B cell (primary cell): ENCODE measurements around the gene PCIF1. TPM values are rescaled to one million over a fixed set of nuclear protein-coding genes. Genes with fewer than 3 reads are reported as not detected.

Experiments used
- ATAC-seq: fragments of 200-7000 bp; cut with Tn5 transposase; one replicate; pipeline ENCODE4 v1.10.0; 2021; ENCODE audit warnings: low read depth, mild to moderate bottlenecking, moderate number of reproducible peaks, moderate library complexity
- CTCF ChIA-PET: fragments of 350-600 bp; sonication (Branson Sonifier 250); formaldehyde crosslinking; loops from one replicate; lab custom pipeline; 2021; ENCODE audit warnings: antibody characterized with exemption, inconsistent platforms; lab: Charles Lee
- POLR2A ChIA-PET: fragments of 350-600 bp; sonication (Branson Sonifier 250); formaldehyde crosslinking; loops from one replicate; lab custom pipeline; 2021; ENCODE audit warnings: antibody characterized with exemption; lab: Charles Lee
- DNase-seq: peaks from one replicate; pipeline ENCODE4 v3.0.0; 2013
- H2AFZ ChIP-seq: 2 replicates; pipeline ENCODE4 v1.6.1; 2012; ENCODE audit warnings: mild to moderate bottlenecking, low read depth, low read length; ENCODE audit not compliant: insufficient read depth, poor library complexity, severe bottlenecking
- H3K27ac ChIP-seq, 2 donors: 1 replicate in 1 of 2; 2 replicates in 1 of 2; pipeline ENCODE4 v1.5.1; 2012 to 2013; ENCODE audit warnings: low read length in 2 of 2, mild to moderate bottlenecking in 2 of 2, moderate library complexity in 1 of 2
- H3K27me3 ChIP-seq, 4 experiments: fragments of 200-600 bp in 1 of 4; sonication (generic) in 1 of 4; replicated peaks in 1 of 4; 1 replicate in 2 of 4; 2 replicates in 2 of 4; pipeline versions ENCODE4 v1.6.1 to v1.7.0; 2013 to 2016; ENCODE audit warnings: low read length in 3 of 4, mild to moderate bottlenecking in 2 of 4, mixed read lengths in 1 of 4, moderate library complexity in 1 of 4; ENCODE audit not compliant: insufficient read depth in 4 of 4, control insufficient read depth in 3 of 4; ENCODE audit errors: control extremely low read depth in 1 of 4
- H3K36me3 ChIP-seq, 2 experiments: replicated peaks in 1 of 2; 1 replicate in 1 of 2; 2 replicates in 1 of 2; pipeline versions ENCODE4 v1.6.1 to v1.7.1; 2013; ENCODE audit warnings: low read length in 1 of 2; ENCODE audit not compliant: insufficient read depth in 2 of 2, control insufficient read depth in 1 of 2; ENCODE audit errors: control extremely low read depth in 1 of 2, extremely low read depth in 1 of 2
- H3K4me1 ChIP-seq, 2 donors: fragments of 200-600 bp in 1 of 2; sonication (generic) in 1 of 2; 1 replicate in 1 of 2; 2 replicates in 1 of 2; pipeline versions ENCODE4 v1.5.1 to v1.6.1; 2013 to 2017; ENCODE audit warnings: low read length in 2 of 2; ENCODE audit not compliant: control insufficient read depth in 2 of 2, insufficient read depth in 2 of 2
- H3K4me2 ChIP-seq: replicated peaks from 2 replicates; pipeline ENCODE3; 2012; ENCODE audit warnings: mild to moderate bottlenecking, low read depth, low read length; ENCODE audit not compliant: poor library complexity, severe bottlenecking
- H3K4me3 ChIP-seq, 5 experiments: fragments of 200-600 bp in 1 of 5; sonication (generic) in 1 of 5; 1 replicate in 3 of 5; 2 replicates in 2 of 5; pipeline versions ENCODE4 v1.5.1 to v1.7.0; 2011 to 2016; ENCODE audit warnings: low read length in 4 of 5, mild to moderate bottlenecking in 4 of 5, low read depth in 2 of 5, control low read depth in 1 of 5, moderate library complexity in 1 of 5; ENCODE audit not compliant: insufficient read depth in 1 of 5; ENCODE audit errors: control extremely low read depth in 1 of 5, extremely low read depth in 1 of 5
- H3K79me2 ChIP-seq: fragments of 200-600 bp; sonication (generic); one replicate; pipeline ENCODE4 v1.6.0; 2016; ENCODE audit warnings: low read length; ENCODE audit not compliant: control insufficient read depth, insufficient read depth
- H3K9ac ChIP-seq: fragments of 200-600 bp; sonication (generic); 2 replicates; pipeline ENCODE4 v1.6.1; 2017; ENCODE audit warnings: mild to moderate bottlenecking, low read length, moderate library complexity
- H3K9me3 ChIP-seq, 3 donors: one replicate each; pipeline versions ENCODE4 v1.6.1 to v1.7.1; 2013; ENCODE audit warnings: low read length in 2 of 3; ENCODE audit not compliant: control insufficient read depth in 2 of 3, insufficient read depth in 1 of 3; ENCODE audit errors: control extremely low read depth in 1 of 3
- H4K20me1 ChIP-seq: 2 replicates; pipeline ENCODE4 v1.6.0; 2012; ENCODE audit warnings: mild to moderate bottlenecking, low read length; ENCODE audit not compliant: insufficient read depth, control insufficient read depth, poor library complexity, severe bottlenecking
- H3K27ac Mint-ChIP-seq: one replicate; pipeline ENCODE4 v1.8.0; 2021; ENCODE audit warnings: mixed read lengths
- H3K27me3 Mint-ChIP-seq: one replicate; pipeline ENCODE4 v1.8.0; 2021; ENCODE audit warnings: mixed read lengths
- H3K4me1 Mint-ChIP-seq: one replicate; pipeline ENCODE4 v1.8.0; 2021; ENCODE audit warnings: mixed read lengths
- H3K4me3 Mint-ChIP-seq: one replicate; pipeline ENCODE4 v1.8.0; 2021; ENCODE audit warnings: mixed read lengths
- H3K9me3 Mint-ChIP-seq: one replicate; pipeline ENCODE4 v1.8.0; 2022; ENCODE audit warnings: mixed read lengths; ENCODE audit not compliant: insufficient read depth
- EZH2 ChIP-seq: IDR thresholded peaks from 2 replicates; pipeline ENCODE4 v1.6.1; 2012; ENCODE audit warnings: borderline replicate concordance, low read depth, mild to moderate bottlenecking, moderate library complexity, low read length; ENCODE audit not compliant: insufficient read depth, poor library complexity, severe bottlenecking
- WGBS: methylation state at CpG from one replicate; pipeline ENCODE4 v1.1.5; 2013; ENCODE audit warnings: missing lambda C conversion rate; ENCODE audit not compliant: insufficient coverage; 5-methylcytosine and 5-hydroxymethylcytosine counted together
- intact Hi-C: fragments of 100-400 bp; cut with micrococcal nuclease; formaldehyde crosslinking; loops from one replicate; pipeline ENCODE4 v1.10.0; 2022
- polyA plus RNA-seq: library from polyadenylated mRNA; depleted of rRNA; stranded (reverse); fragments of >200 nt; gene quantifications from 2 replicates; pipeline ENCODE4 v1.2.3, GENCODE V29; 2012
- total RNA-seq, 2 donors: library from RNA; stranded (reverse); fragments of 120-200 nt in 1 of 2; gene quantifications; 1 replicate in 1 of 2; 2 replicates in 1 of 2; pipeline versions ENCODE4 v1.2.3 to v1.2.4, GENCODE V29; 2013 to 2022
- TF ChIP-seq, protein P1 (sequence below): fragments of 200-600 bp; IDR thresholded peaks from one replicate; pipeline ENCODE4 v1.8.0; 2022; ENCODE audit warnings: antibody characterized with exemption, mild to moderate bottlenecking

Gene PCIF1
- total and polyA plus RNA-seq, 2 donors (not counting 1 experiment from before 2014, with no cell fraction given): 74.2 to 79.2 TPM

DNA sequence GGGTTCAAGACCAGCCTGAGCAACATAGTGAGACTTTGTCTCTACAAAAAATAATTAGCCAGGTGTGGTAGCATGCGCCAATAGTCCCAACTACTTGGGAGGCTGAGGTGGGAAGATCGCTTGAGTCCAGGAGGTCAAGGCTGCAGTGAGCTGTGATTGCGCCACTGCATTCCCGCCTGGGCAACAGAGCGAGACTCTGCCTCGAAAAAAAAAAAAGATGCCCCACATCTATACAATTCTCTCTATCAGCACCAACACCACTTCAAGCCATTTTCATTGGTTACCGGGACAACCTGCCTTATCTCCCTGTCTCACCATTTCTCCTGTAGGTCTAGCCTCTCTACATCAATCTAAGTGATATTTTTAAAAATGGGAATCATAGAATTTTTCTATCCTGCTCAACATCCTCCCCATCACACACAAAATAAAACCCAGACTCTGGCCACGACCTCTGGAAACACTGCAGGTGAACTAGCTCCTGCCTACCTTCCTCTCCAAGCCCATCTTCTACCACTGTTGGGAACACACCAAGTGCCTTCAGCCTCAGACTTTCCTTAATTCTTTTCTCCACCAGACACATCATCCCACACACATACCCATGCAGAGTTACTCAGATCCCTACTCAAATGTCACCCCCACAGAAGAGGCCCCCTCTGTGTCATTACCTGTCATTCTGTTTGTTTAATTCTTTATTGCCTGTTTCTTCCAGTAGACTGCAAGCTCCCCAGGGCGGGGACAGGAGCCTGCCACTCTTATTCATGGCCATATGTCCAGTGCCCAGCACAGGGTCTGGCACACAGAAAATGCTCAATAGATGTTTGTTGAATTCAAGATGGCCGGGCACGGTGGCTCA, 12.9 kb upstream of the PCIF1 start:
- Histone ChIP-seq H3K27me3 (peaks cover 0 to 25% (median 2%) of the 10 kb centered on the region in 4 experiments), H3K9me3 (no peaks in the 10 kb centered on the region), H4K20me1 (no peaks in the 10 kb centered on the region), H3K4me1 (no peaks in the 10 kb centered on the region), H3K36me3 (no peaks in the 10 kb centered on the region), H2AFZ (no peak overlapping the region), H3K9ac (no peak overlapping the region), H3K4me3 (no peak overlapping the region), H3K27ac (no peak overlapping the region), H3K79me2 (no peaks in the 10 kb centered on the region), H3K4me2 (no peak overlapping the region)
- no peak overlapping the region for H3K4me3 Mint-ChIP-seq
- WGBS: 88% methylated on average over 8 of the region's 11 CpGs
- H3K27me3 Mint-ChIP-seq: peaks cover 28% of the 10 kb centered on the region
- intact Hi-C loops: no loop called here
- no peaks in the 10 kb centered on the region for H3K4me1 Mint-ChIP-seq
- no peak overlapping the region for H3K27ac Mint-ChIP-seq
- H3K9me3 Mint-ChIP-seq: no peaks in the 10 kb centered on the region
- ChIA-PET CTCF (interaction anchor here (1.5 kb wide), 1 partner anchor 16 kb away, joined by 7 read pairs; no protein-coding TSS in a partner anchor), POLR2A (no interaction called here)
- DNase-seq: no peak
- TF ChIP-seq, protein P1, sequence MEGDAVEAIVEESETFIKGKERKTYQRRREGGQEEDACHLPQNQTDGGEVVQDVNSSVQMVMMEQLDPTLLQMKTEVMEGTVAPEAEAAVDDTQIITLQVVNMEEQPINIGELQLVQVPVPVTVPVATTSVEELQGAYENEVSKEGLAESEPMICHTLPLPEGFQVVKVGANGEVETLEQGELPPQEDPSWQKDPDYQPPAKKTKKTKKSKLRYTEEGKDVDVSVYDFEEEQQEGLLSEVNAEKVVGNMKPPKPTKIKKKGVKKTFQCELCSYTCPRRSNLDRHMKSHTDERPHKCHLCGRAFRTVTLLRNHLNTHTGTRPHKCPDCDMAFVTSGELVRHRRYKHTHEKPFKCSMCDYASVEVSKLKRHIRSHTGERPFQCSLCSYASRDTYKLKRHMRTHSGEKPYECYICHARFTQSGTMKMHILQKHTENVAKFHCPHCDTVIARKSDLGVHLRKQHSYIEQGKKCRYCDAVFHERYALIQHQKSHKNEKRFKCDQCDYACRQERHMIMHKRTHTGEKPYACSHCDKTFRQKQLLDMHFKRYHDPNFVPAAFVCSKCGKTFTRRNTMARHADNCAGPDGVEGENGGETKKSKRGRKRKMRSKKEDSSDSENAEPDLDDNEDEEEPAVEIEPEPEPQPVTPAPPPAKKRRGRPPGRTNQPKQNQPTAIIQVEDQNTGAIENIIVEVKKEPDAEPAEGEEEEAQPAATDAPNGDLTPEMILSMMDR: no peak
- ATAC-seq: no peak

DNA sequence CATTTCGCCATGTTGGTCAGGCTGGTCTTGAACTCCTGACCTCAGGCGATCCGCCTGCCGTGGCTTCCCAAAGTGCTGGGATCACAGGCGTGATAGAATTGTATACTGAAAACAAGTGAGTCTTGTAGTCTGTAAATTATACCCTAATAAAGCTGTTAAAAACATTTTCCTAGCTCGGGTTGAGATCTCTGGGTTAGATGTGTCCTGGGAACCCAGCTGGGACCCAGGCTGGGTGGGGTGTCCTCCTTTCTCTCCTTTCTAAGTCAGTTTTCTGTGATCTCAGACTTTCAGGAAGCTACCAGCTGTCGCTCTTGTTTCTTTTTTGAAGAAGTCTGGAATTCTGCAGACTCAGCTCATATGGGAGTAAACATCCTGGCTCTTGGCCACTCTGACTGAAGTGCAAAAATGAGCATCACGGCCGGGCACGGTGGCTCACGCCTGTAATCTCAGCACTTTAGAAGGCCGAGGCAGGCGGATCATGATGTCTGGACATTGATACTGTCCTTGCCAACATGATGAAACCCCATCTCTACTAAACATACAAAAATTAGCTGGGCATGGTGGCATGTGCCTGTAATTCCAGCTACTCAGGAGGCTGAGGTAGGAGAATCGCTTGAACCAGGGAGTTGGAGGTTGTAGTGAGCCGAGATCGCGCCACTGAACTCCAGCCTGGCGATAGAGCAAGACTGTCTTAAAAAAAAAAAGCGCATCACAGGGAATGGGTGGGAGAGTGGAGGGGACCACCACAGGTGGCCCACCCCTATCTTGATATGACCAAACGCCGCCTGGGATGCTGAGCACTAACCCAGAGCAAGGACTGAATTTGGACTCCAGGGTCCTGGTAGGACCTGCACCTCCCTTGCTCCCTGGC, 9.9 kb upstream of the PCIF1 start:
- Histone ChIP-seq H3K27me3 (peaks cover 0 to 10% (median 2%) of the 10 kb centered on the region in 4 experiments), H3K27ac (no peak overlapping the region), H3K36me3 (no peaks in the 10 kb centered on the region), H3K9ac (no peak overlapping the region), H3K9me3 (no peaks in the 10 kb centered on the region), H2AFZ (no peak overlapping the region), H3K4me2 (no peak overlapping the region), H3K4me3 (no peak overlapping the region), H3K4me1 (no peaks in the 10 kb centered on the region), H3K79me2 (no peaks in the 10 kb centered on the region), H4K20me1 (no peaks in the 10 kb centered on the region)
- TF ChIP-seq EZH2: no peak
- TF ChIP-seq, protein P1: no peak
- Mint-ChIP-seq H3K9me3 (no peaks in the 10 kb centered on the region), H3K4me1 (no peaks in the 10 kb centered on the region), H3K4me3 (no peak overlapping the region), H3K27ac (no peak overlapping the region), H3K27me3 (peaks cover 19% of the 10 kb centered on the region)
- POLR2A ChIA-PET: interaction anchor here (1.0 to 1.2 kb wide), 2 partner anchors 10 to 17 kb away, joined by 4 read pairs; partner anchors contain the start of gene PCIF1
- intact Hi-C loops: no loop called here
- DNase-seq (no peak), ATAC-seq (no peak)
- CTCF ChIA-PET: no interaction called here
- 69% methylated on average over 13 of the region's 21 CpGs for WGBS
